HepG2 (cell line): Measurements from ENCODE around the gene YEATS4. TPM values are rescaled to one million over a fixed set of nuclear protein-coding genes. Genes with fewer than 3 reads are reported as not detected.

ENCODE experiments used
- ADNP ChIP-seq: sonication (generic); formaldehyde crosslinking; IDR thresholded peaks from 2 replicates; pipeline ENCODE4 v1.4.0; 2020; ENCODE audit warnings: missing genetic modification reagents
- AGO1 ChIP-seq: fragments of 200-400 bp; formaldehyde crosslinking; IDR thresholded peaks from 2 replicates; pipeline ENCODE4 v1.6.1; 2017; ENCODE audit warnings: mild to moderate bottlenecking, low read depth, low read length, moderate library complexity; ENCODE audit not compliant: poor library complexity, severe bottlenecking
- ATF3 ChIP-seq: sonication (generic); formaldehyde crosslinking; IDR thresholded peaks from 2 replicates; pipeline ENCODE4 v1.4.0; 2020; ENCODE audit warnings: missing genetic modification reagents
- BORCS8-MEF2B ChIP-seq: sonication (generic); formaldehyde crosslinking; IDR thresholded peaks from 2 replicates; pipeline ENCODE4 v1.8.0; 2022; ENCODE audit warnings: mild to moderate bottlenecking, missing genetic modification reagents
- GATA4 ChIP-seq: sonication (generic); IDR thresholded peaks from 2 replicates; pipeline ENCODE4 v1.6.1; 2016; ENCODE audit warnings: antibody characterized with exemption, low read depth, borderline replicate concordance
- HOXA5 ChIP-seq: sonication (generic); formaldehyde crosslinking; IDR thresholded peaks from 2 replicates; pipeline ENCODE4 v1.4.0; 2020; ENCODE audit warnings: missing genetic modification reagents
- MAFG ChIP-seq: sonication (generic); formaldehyde crosslinking; IDR thresholded peaks from 2 replicates; pipeline ENCODE4 v1.5.1; 2020; ENCODE audit warnings: mild to moderate bottlenecking, missing genetic modification reagents
- MTA1 ChIP-seq: sonication (generic); formaldehyde crosslinking; IDR thresholded peaks from 2 replicates; pipeline ENCODE4 v1.4.0; 2020; ENCODE audit warnings: missing genetic modification reagents, mild to moderate bottlenecking, borderline replicate concordance
- NFKB2 ChIP-seq: sonication (generic); formaldehyde crosslinking; IDR thresholded peaks from 2 replicates; pipeline ENCODE4 v1.4.0; 2020; ENCODE audit warnings: missing genetic modification reagents, borderline replicate concordance
- POLR2A ChIP-seq, 2 experiments: IDR thresholded peaks; 2 replicates each; pipeline ENCODE4 v1.6.1; 2011; ENCODE audit warnings: low read depth in 2 of 2, low read length in 2 of 2, mild to moderate bottlenecking in 1 of 2, moderate library complexity in 1 of 2; ENCODE audit not compliant: insufficient read depth in 1 of 2
- PTBP1 ChIP-seq: fragments of 200-400 bp; formaldehyde crosslinking; IDR thresholded peaks from 2 replicates; pipeline ENCODE4 v1.6.1; 2018; ENCODE audit warnings: low read length, low read depth; ENCODE audit not compliant: poor library complexity, severe bottlenecking
- SNAPC4 ChIP-seq: sonication (generic); formaldehyde crosslinking; IDR thresholded peaks from 2 replicates; pipeline ENCODE4 v1.4.0; 2020; ENCODE audit warnings: mild to moderate bottlenecking, missing genetic modification reagents
- THAP8 ChIP-seq: sonication (generic); formaldehyde crosslinking; IDR thresholded peaks from 2 replicates; pipeline ENCODE4 v1.5.1; 2020; ENCODE audit warnings: missing genetic modification reagents, mild to moderate bottlenecking, borderline replicate concordance
- XRCC5 ChIP-seq: fragments of 200-400 bp; formaldehyde crosslinking; optimal IDR thresholded peaks from 2 replicates; pipeline ENCODE3; 2017; ENCODE audit warnings: mild to moderate bottlenecking, low read length
- ZBTB2 ChIP-seq: sonication (generic); formaldehyde crosslinking; IDR thresholded peaks from 2 replicates; pipeline ENCODE4 v1.8.0; 2022; ENCODE audit warnings: low read depth, missing genetic modification reagents
- ZNF230 ChIP-seq: sonication (generic); formaldehyde crosslinking; IDR thresholded peaks from 2 replicates; pipeline ENCODE4 v1.4.0; 2020; ENCODE audit warnings: mild to moderate bottlenecking, missing genetic modification reagents
- polyA plus RNA-seq, 8 experiments: library from polyadenylated mRNA; depleted of rRNA in 3 of 8; stranded (reverse) in 7 of 8; unstranded in 1 of 8; fragments of >200 nt; fragmentation: Illumina TruSeq in 4 of 8; extraction: Trizol in 4 of 8; gene quantifications; 2 replicates each; pipeline versions ENCODE4 v1.2.1 to v1.2.3, GENCODE V29; 2011 to 2016; ENCODE audit warnings: low read depth in 4 of 8, missing spikeins in 1 of 8, mixed read lengths in 1 of 8; ENCODE audit not compliant: insufficient read depth in 1 of 8
- total RNA-seq, 5 experiments: library from RNA; depleted of rRNA; stranded (reverse); fragments of >200 nt; fragmentation: Illumina TruSeq; extraction: Trizol; gene quantifications; 2 replicates each; pipeline ENCODE4 v1.2.3, GENCODE V29; 2016; ENCODE audit warnings: low read depth in 1 of 5

YEATS4 gene
- total and polyA plus RNA-seq, 2 of the 13 experiments (the other 11 are each of a cell fraction or from before 2014, with no cell fraction given), result 16.8 to 45.0 TPM

- TF ChIP-seq MAFG (CRISPR knock-in tag) (no peak), ZBTB2 (no peak), HOXA5 (CRISPR knock-in tag) (peak; percentile 85), GATA4 (0 out of 2 replicates have a peak, but pooled peaks have one; percentile 30), SNAPC4 (CRISPR knock-in tag) (no peak), AGO1 (no peak), ZNF230 (CRISPR knock-in tag) (no peak), ATF3 (CRISPR knock-in tag) (0 out of 2 replicates have a peak, but pooled peaks have one; percentile 34), MTA1 (CRISPR knock-in tag) (no peak), BORCS8-MEF2B (CRISPR knock-in tag) (peak; percentile 82), THAP8 (no peak), NFKB2 (CRISPR knock-in tag) (no peak; the same call in 1 of the 2 replicates), ADNP (CRISPR knock-in tag) (no peak), XRCC5 (no peak), PTBP1 (no peak), POLR2A (IDR thresholded peaks at IDR 0.05; ENCODE audit: insufficient read depth in 1 of 2, low read depth in 2 of 2, low read length in 2 of 2) (peak; percentile 42 to 85; a peak in 3 of 4 replicates)
Observed at GRCh38 chr12:69354556-69355187, 4.9 kb upstream of the YEATS4 start (continued).
